ENCODE measurements around the gene PC. TPM values are rescaled to one million over a fixed set of nuclear protein-coding genes. Genes with fewer than 3 reads are reported as not detected.

Gene PC
- polyA plus RNA-seq, 3 donors: 4.6 to 7.1 (median 6.0) TPM

DNA sequence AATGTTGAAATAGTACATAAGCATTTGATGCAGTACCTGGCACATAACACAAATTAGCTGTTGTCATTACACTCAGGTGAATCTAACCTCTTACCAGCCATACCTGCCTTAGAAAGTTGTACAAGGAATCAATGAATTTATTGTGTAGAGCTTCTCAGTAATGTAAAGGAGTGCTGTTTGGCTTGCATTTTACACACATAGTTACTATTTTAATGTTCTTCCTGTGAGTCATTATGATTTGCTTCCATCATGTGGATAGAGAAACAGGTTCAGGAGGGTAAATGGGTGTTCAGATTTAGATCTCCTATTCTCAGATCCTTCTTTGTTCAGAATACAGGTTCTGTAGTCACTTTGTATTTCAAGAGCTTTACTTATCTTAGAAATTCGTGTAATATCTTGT lies 142.5 kb downstream of the PC start:
- no peaks in the 10 kb centered on the region for H3K4me1 ChIP-seq (ENCODE audit: control insufficient read depth in 1 of 2, insufficient read depth in 2 of 2, low read length in 2 of 2)
- Mint-ChIP-seq H3K9me3 (no peaks in the 10 kb centered on the region), H3K27ac (no peak overlapping the region), H3K36me3 (no peaks in the 10 kb centered on the region), H3K27me3 (ENCODE audit: low read depth in 3 of 3) (peaks cover 1 to 2% (median 1%) of the 10 kb centered on the region in 3 donors), H3K4me1 (no peaks in the 10 kb centered on the region), H3K4me3 (no peak overlapping the region)
- intact Hi-C loops (cut with micrococcal nuclease): loop anchor here in 1 of 2 donors (5.0 kb wide), 1 partner anchor 98 kb away; no protein-coding TSS in a partner anchor
- no peak overlapping the region for H3K4me3 ChIP-seq (replicated peaks in 1 of 3; ENCODE audit: low read depth in 2 of 3, low read length in 3 of 3)
- no peaks in the 10 kb centered on the region for H3K9me3 ChIP-seq (replicated peaks in 1 of 2; ENCODE audit: control insufficient read depth in 1 of 2, insufficient read depth in 1 of 2, low read length in 2 of 2)
- WGBS (ENCODE audit: insufficient coverage): no CpG with 5 or more reads among the region's 1 CpG
- no peak overlapping the region for H3K27ac ChIP-seq (ENCODE audit: low read depth in 1 of 2, low read length in 2 of 2)
- H3K36me3 ChIP-seq (replicated peaks in 1 of 2; ENCODE audit: control insufficient read depth in 1 of 2, insufficient read depth in 2 of 2, low read length in 2 of 2): no peaks in the 10 kb centered on the region
- no peak overlapping the region for H3K9ac ChIP-seq (ENCODE audit: insufficient read depth, low read length, poor library complexity, severe bottlenecking)
- no peak for DNase-seq
- no peaks in the 10 kb centered on the region for H3K27me3 ChIP-seq (ENCODE audit: control insufficient read depth in 2 of 2, insufficient read depth in 2 of 2, low read length in 2 of 2)
- H4K20me1 ChIP-seq (ENCODE audit: insufficient read depth, low read length): no peaks in the 10 kb centered on the region
- no peak overlapping the region for H3K4me2 ChIP-seq (replicated peaks; ENCODE audit: extremely low read depth, low read length, poor library complexity, severe bottlenecking)
- TF ChIP-seq, protein P1, sequence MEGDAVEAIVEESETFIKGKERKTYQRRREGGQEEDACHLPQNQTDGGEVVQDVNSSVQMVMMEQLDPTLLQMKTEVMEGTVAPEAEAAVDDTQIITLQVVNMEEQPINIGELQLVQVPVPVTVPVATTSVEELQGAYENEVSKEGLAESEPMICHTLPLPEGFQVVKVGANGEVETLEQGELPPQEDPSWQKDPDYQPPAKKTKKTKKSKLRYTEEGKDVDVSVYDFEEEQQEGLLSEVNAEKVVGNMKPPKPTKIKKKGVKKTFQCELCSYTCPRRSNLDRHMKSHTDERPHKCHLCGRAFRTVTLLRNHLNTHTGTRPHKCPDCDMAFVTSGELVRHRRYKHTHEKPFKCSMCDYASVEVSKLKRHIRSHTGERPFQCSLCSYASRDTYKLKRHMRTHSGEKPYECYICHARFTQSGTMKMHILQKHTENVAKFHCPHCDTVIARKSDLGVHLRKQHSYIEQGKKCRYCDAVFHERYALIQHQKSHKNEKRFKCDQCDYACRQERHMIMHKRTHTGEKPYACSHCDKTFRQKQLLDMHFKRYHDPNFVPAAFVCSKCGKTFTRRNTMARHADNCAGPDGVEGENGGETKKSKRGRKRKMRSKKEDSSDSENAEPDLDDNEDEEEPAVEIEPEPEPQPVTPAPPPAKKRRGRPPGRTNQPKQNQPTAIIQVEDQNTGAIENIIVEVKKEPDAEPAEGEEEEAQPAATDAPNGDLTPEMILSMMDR (IDR thresholded peaks at IDR 0.05): no peak
- H2AFZ ChIP-seq (ENCODE audit: insufficient read depth, low read depth, low read length, poor library complexity, severe bottlenecking): no peak overlapping the region
- no peaks in the 10 kb centered on the region for H3K79me2 ChIP-seq (ENCODE audit: insufficient read depth, low read length)

DNA sequence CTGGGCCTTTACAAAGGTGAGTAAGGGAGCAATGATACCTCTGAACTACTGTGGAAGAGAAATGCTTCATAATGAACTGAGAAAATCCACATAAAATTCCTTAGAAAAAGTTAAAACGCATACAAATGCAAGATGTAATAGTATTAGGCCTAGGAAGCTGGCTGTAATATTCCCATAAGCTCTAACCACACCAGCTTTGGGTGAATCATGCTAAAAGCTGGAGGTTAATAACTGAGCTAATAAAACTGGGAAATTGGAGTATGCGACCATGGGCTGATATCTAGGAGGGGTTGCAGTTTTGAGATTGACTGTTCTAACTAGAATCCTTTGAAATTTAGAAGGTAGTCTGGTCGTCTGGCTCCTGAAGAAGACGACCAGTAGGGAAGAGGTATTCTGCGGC lies 143.5 kb downstream of the PC start:
- intact Hi-C loops (cut with micrococcal nuclease): loop anchor here in 1 of 2 donors (5.0 kb wide), 1 partner anchor 97 kb away; no protein-coding TSS in a partner anchor
- no peak overlapping the region for H3K27ac ChIP-seq (ENCODE audit: low read depth in 1 of 2, low read length in 2 of 2)
- 100% methylated on average over 3 of the region's 5 CpGs for WGBS (ENCODE audit: insufficient coverage)
- Mint-ChIP-seq H3K27ac (no peak overlapping the region), H3K27me3 (ENCODE audit: low read depth in 3 of 3) (peaks cover 1 to 2% (median 1%) of the 10 kb centered on the region in 3 donors), H3K36me3 (no peaks in the 10 kb centered on the region), H3K4me1 (no peaks in the 10 kb centered on the region), H3K9me3 (no peaks in the 10 kb centered on the region), H3K4me3 (no peak overlapping the region)
- no peak overlapping the region for H2AFZ ChIP-seq (ENCODE audit: insufficient read depth, low read depth, low read length, poor library complexity, severe bottlenecking)
- H4K20me1 ChIP-seq (ENCODE audit: insufficient read depth, low read length): no peaks in the 10 kb centered on the region
- no peaks in the 10 kb centered on the region for H3K36me3 ChIP-seq (replicated peaks in 1 of 2; ENCODE audit: control insufficient read depth in 1 of 2, insufficient read depth in 2 of 2, low read length in 2 of 2)
- TF ChIP-seq, protein P1 (IDR thresholded peaks at IDR 0.05): no peak
- no peak overlapping the region for H3K4me3 ChIP-seq (replicated peaks in 1 of 3; ENCODE audit: low read depth in 2 of 3, low read length in 3 of 3)
- H3K27me3 ChIP-seq (ENCODE audit: control insufficient read depth in 2 of 2, insufficient read depth in 2 of 2, low read length in 2 of 2): no peaks in the 10 kb centered on the region
- H3K9ac ChIP-seq (ENCODE audit: insufficient read depth, low read length, poor library complexity, severe bottlenecking): no peak overlapping the region
- H3K9me3 ChIP-seq (replicated peaks in 1 of 2; ENCODE audit: control insufficient read depth in 1 of 2, insufficient read depth in 1 of 2, low read length in 2 of 2): no peaks in the 10 kb centered on the region
- no peaks in the 10 kb centered on the region for H3K4me1 ChIP-seq (ENCODE audit: control insufficient read depth in 1 of 2, insufficient read depth in 2 of 2, low read length in 2 of 2)
- no peak for DNase-seq
- no peak overlapping the region for H3K4me2 ChIP-seq (replicated peaks; ENCODE audit: extremely low read depth, low read length, poor library complexity, severe bottlenecking)
- no peaks in the 10 kb centered on the region for H3K79me2 ChIP-seq (ENCODE audit: insufficient read depth, low read length)
